GM18505 (cell line): Measurements from ENCODE around the gene TEX264.

Source experiments
- ATAC-seq: cut with Tn5 transposase; IDR thresholded peaks from one replicate; pipeline ENCODE4 v1.9.1; 2021; ENCODE audit not compliant: unreplicated experiment
- POLR2A ChIP-seq: IDR thresholded peaks from 4 replicates; pipeline ENCODE4 v1.6.1; 2011; ENCODE audit warnings: borderline replicate concordance; ENCODE audit not compliant: insufficient read depth, insufficient read length; ENCODE audit errors: extremely low read depth

TEX264 gene

GRCh38 chr3:51680663-51681230 is 9.7 kb downstream of the TEX264 start:
- TF ChIP-seq POLR2A: no peak
- ATAC-seq: no peak

DNA sequence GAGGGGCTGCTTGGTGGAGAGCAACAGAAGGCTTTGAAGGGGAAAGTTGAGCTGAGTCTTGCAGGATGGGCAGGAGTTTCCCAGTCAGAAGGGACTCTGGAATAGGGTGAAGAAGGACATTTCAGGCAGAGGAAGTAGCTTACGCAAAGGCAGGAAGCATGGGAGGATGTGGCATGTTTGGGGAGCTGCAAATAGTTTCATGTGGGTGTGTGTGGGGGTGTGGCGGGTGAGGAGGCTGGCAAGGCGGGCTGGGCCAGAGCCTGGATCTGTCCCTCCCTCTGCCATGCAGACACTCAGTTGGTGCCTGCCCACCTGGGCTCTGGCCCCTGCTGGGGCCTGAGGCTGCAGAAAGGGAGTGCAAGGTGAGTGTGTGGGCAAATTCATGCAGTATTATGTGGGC is 10.4 kb downstream of the TEX264 start:
- no peak for TF ChIP-seq POLR2A
- no peak for ATAC-seq

GRCh38 chr3:51682079-51682478 is 11.0 kb downstream of the TEX264 start:
- TF ChIP-seq POLR2A: no peak
- peak; percentile 55 for ATAC-seq

DNA sequence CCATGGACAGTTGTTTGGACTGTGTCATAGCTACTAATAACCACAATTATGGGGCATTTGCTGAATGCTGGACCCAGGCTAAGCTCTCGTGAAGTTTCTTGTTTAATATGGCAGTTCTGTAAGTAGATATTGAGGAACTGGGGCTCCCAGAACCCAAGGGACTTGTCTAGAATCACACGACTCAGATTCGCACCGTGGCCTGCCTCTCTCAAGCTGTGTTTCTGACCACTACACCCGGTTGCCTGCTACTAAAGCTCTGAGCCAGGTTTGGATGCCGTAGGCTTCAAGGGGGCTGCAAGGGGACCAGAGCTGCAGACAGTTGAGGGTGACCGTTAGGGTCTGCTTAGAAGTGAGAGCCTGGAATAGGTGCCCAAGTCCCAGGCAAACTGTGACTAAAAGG is 11.5 kb downstream of the TEX264 start:
- TF ChIP-seq POLR2A: no peak
- no peak for ATAC-seq

GRCh38 chr3:51683566-51683965 is 12.5 kb downstream of the TEX264 start:
- TF ChIP-seq POLR2A: no peak
- ATAC-seq: no peak

- no peak for TF ChIP-seq POLR2A
These were observed 14.1 kb downstream of the TEX264 start for GRCh38 chr3:51684971-51685751.

DNA sequence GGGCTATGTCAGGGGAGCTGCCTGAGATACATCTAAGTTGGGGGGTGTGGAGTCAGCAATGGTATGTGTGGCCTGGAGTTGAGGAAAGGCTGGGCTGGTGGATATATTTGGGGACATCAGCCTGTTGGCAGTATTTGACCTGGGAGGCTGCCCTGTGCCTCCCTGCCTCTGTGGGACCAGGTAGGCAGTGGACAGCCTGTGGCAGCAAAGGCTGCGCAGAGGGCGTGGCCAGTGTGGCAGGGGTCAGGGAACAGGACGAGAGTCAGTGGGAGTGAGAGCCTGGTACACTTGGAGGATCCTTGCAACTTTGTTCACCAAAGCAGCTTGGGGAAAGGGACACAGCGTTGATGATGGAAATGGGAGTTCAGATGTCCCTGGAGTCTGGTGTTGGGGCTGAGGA is 15.0 kb downstream of the TEX264 start:
- no peak for ATAC-seq
- TF ChIP-seq POLR2A: no peak

More at GRCh38 chr3:51684971-51685751, 14.1 kb downstream of the TEX264 start:
- ATAC-seq: no peak

- TF ChIP-seq POLR2A: no peak
- ATAC-seq: peak; percentile 49
These were observed 15.6 kb downstream of the TEX264 start for GRCh38 chr3:51686512-51687215.

GRCh38 chr3:51687431-51688205 is 16.6 kb downstream of the TEX264 start:
- no peak for ATAC-seq
- TF ChIP-seq POLR2A: no peak

GRCh38 chr3:51688206-51688600 is 17.2 kb downstream of the TEX264 start:
- TF ChIP-seq POLR2A: no peak
- ATAC-seq: no peak

GRCh38 chr3:51691021-51691420 is 20.0 kb downstream of the TEX264 start:
- TF ChIP-seq POLR2A: no peak
- ATAC-seq: no peak

DNA sequence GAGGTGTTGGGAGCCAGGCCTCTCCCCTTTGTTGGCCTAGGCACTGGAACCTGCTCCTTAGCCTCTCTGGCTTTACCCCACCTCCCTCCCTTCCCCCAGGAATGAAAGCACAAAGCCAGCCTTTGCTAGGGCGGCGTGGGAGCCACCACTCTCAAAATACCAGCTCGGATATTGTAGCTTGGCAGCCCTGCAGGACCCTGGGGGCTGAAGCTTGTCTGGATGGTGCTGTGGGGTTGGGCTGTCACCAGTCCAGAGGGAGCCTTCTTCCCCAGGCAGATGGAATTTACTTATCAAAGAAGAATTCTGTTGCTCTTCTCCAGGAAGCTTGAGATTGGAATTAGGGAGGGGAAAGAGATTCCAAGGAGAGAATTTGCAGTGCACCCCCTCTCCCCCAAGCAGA is 20.9 kb downstream of the TEX264 start:
- ATAC-seq: no peak
- TF ChIP-seq POLR2A: no peak

- no peak for TF ChIP-seq POLR2A
- ATAC-seq: no peak
These were observed 21.9 kb downstream of the TEX264 start for GRCh38 chr3:51692980-51693395.
